Measurements from ENCODE around the gene ABCA8.
A peak's percentile ranks its signal among the peaks of the same experiment; 100 is the strongest.

The ABCA8 gene

GRCh38 chr17:68868708-68869107, 86.5 kb downstream of the ABCA8 start:
- POLR2A ChIA-PET, result no interaction called here
- WGBS (ENCODE audit: insufficient coverage), result 15% methylated on average over 2 of the region's 3 CpGs
- Histone ChIP-seq H3K27me3 (replicated peaks in 2 of 5; ENCODE audit: control insufficient read depth in 4 of 5, insufficient read depth in 5 of 5, low read length in 4 of 5) (no peaks in the 10 kb centered on the region), H3K4me1 (ENCODE audit: control extremely low read depth in 1 of 4, control insufficient read depth in 4 of 4, insufficient read depth in 4 of 4, low read length in 3 of 4) (peaks cover 0 to 16% (median 9%) of the 10 kb centered on the region in 4 experiments), H3K27ac (ENCODE audit: insufficient read depth in 1 of 2, low read depth in 1 of 2, low read length in 2 of 2, poor library complexity in 1 of 2, severe bottlenecking in 2 of 2) (no peak overlapping the region), H3K4me3 (ENCODE audit: control insufficient read depth in 1 of 7, extremely low read depth in 1 of 7, insufficient read depth in 4 of 7, low read depth in 2 of 7, low read length in 6 of 7) (no peak overlapping the region), H3K36me3 (ENCODE audit: control insufficient read depth in 4 of 4, insufficient read depth in 4 of 4, low read length in 3 of 4) (no peaks in the 10 kb centered on the region), H3K9me3 (ENCODE audit: control extremely low read depth in 1 of 5, control insufficient read depth in 4 of 5, insufficient read depth in 2 of 5, low read depth in 1 of 5, low read length in 4 of 5) (peaks cover 0 to 3% (median 0%) of the 10 kb centered on the region in 5 experiments)
- peak in 1 of 3 donors; percentile 17 for DNase-seq
- CTCF ChIA-PET, result interaction anchor here (1.3 to 1.4 kb wide), 2 partner anchors 12 to 97 kb away, joined by 3 read pairs; no protein-coding TSS in a partner anchor

- peak in 2 of 3 donors; percentile 34 to 55 for DNase-seq
- Histone ChIP-seq H3K9me3 (ENCODE audit: control extremely low read depth in 1 of 5, control insufficient read depth in 4 of 5, insufficient read depth in 2 of 5, low read depth in 1 of 5, low read length in 4 of 5) (peaks cover 0 to 3% (median 0%) of the 10 kb centered on the region in 5 experiments), H3K27me3 (replicated peaks in 2 of 5; ENCODE audit: control insufficient read depth in 4 of 5, insufficient read depth in 5 of 5, low read length in 4 of 5) (no peaks in the 10 kb centered on the region), H3K36me3 (ENCODE audit: control insufficient read depth in 4 of 4, insufficient read depth in 4 of 4, low read length in 3 of 4) (no peaks in the 10 kb centered on the region), H3K27ac (ENCODE audit: insufficient read depth in 1 of 2, low read depth in 1 of 2, low read length in 2 of 2, poor library complexity in 1 of 2, severe bottlenecking in 2 of 2) (no peak overlapping the region), H3K4me3 (ENCODE audit: control insufficient read depth in 1 of 7, extremely low read depth in 1 of 7, insufficient read depth in 4 of 7, low read depth in 2 of 7, low read length in 6 of 7) (peak overlapping the region in 1 of 7 experiments; percentile 11), H3K4me1 (ENCODE audit: control extremely low read depth in 1 of 4, control insufficient read depth in 4 of 4, insufficient read depth in 4 of 4, low read length in 3 of 4) (peaks cover 0 to 16% (median 9%) of the 10 kb centered on the region in 4 experiments)
- POLR2A ChIA-PET, result no interaction called here
- no CpG with 5 or more reads among the region's 7 CpGs for WGBS (ENCODE audit: insufficient coverage)
- CTCF ChIA-PET, result interaction anchor here (1.3 to 1.4 kb wide), 2 partner anchors 12 to 96 kb away, joined by 3 read pairs; no protein-coding TSS in a partner anchor
Observed at GRCh38 chr17:68867759-68868516, 87.3 kb downstream of the ABCA8 start.

GRCh38 chr17:68865584-68865983, 89.6 kb downstream of the ABCA8 start:
- WGBS (ENCODE audit: insufficient coverage), result no CpG with 5 or more reads among the region's 2 CpGs

GRCh38 chr17:68863091-68863652, 92.0 kb downstream of the ABCA8 start:
- POLR2A ChIA-PET, result interaction anchor here (0.6 kb wide), 1 partner anchor 106 kb away, joined by 3 read pairs; no protein-coding TSS in a partner anchor
- Histone ChIP-seq H3K4me1 (ENCODE audit: control extremely low read depth in 1 of 4, control insufficient read depth in 4 of 4, insufficient read depth in 4 of 4, low read length in 3 of 4) (peaks cover 0 to 16% (median 10%) of the 10 kb centered on the region in 4 experiments), H3K4me3 (ENCODE audit: control insufficient read depth in 1 of 7, extremely low read depth in 1 of 7, insufficient read depth in 4 of 7, low read depth in 2 of 7, low read length in 6 of 7) (no peak overlapping the region), H3K27ac (ENCODE audit: insufficient read depth in 1 of 2, low read depth in 1 of 2, low read length in 2 of 2, poor library complexity in 1 of 2, severe bottlenecking in 2 of 2) (no peak overlapping the region), H3K9me3 (ENCODE audit: control extremely low read depth in 1 of 5, control insufficient read depth in 4 of 5, insufficient read depth in 2 of 5, low read depth in 1 of 5, low read length in 4 of 5) (peaks cover 0 to 10% (median 2%) of the 10 kb centered on the region in 5 experiments), H3K36me3 (ENCODE audit: control insufficient read depth in 4 of 4, insufficient read depth in 4 of 4, low read length in 3 of 4) (no peaks in the 10 kb centered on the region), H3K27me3 (replicated peaks in 2 of 5; ENCODE audit: control insufficient read depth in 4 of 5, insufficient read depth in 5 of 5, low read length in 4 of 5) (no peaks in the 10 kb centered on the region)
- CTCF ChIA-PET, result no interaction called here
- DNase-seq, result no peak
- WGBS (ENCODE audit: insufficient coverage), result no CpG with 5 or more reads among the region's 1 CpG

More at GRCh38 chr17:68865584-68865983, 89.6 kb downstream of the ABCA8 start:
- no peak overlapping the region for H3K27ac ChIP-seq (ENCODE audit: insufficient read depth in 1 of 2, low read depth in 1 of 2, low read length in 2 of 2, poor library complexity in 1 of 2, severe bottlenecking in 2 of 2)
- no peaks in the 10 kb centered on the region for H3K27me3 ChIP-seq (replicated peaks in 2 of 5; ENCODE audit: control insufficient read depth in 4 of 5, insufficient read depth in 5 of 5, low read length in 4 of 5)
- no peak overlapping the region for H3K4me3 ChIP-seq (ENCODE audit: control insufficient read depth in 1 of 7, extremely low read depth in 1 of 7, insufficient read depth in 4 of 7, low read depth in 2 of 7, low read length in 6 of 7)
- POLR2A ChIA-PET, result no interaction called here
- CTCF ChIA-PET, result no interaction called here
- peaks cover 0 to 22% (median 14%) of the 10 kb centered on the region in 4 experiments for H3K4me1 ChIP-seq (ENCODE audit: control extremely low read depth in 1 of 4, control insufficient read depth in 4 of 4, insufficient read depth in 4 of 4, low read length in 3 of 4)
- DNase-seq, result no peak
- peaks cover 0 to 2% (median 0%) of the 10 kb centered on the region in 5 experiments for H3K9me3 ChIP-seq (ENCODE audit: control extremely low read depth in 1 of 5, control insufficient read depth in 4 of 5, insufficient read depth in 2 of 5, low read depth in 1 of 5, low read length in 4 of 5)
- H3K36me3 ChIP-seq (ENCODE audit: control insufficient read depth in 4 of 4, insufficient read depth in 4 of 4, low read length in 3 of 4), result no peaks in the 10 kb centered on the region

GRCh38 chr17:68861602-68862001, 93.6 kb downstream of the ABCA8 start:
- ChIA-PET CTCF (no interaction called here), POLR2A (no interaction called here)
- no peak overlapping the region for H3K4me3 ChIP-seq (ENCODE audit: control insufficient read depth in 1 of 7, extremely low read depth in 1 of 7, insufficient read depth in 4 of 7, low read depth in 2 of 7, low read length in 6 of 7)
- WGBS (ENCODE audit: insufficient coverage), result no CpG with 5 or more reads among the region's 1 CpG
- H3K27me3 ChIP-seq (replicated peaks in 2 of 5; ENCODE audit: control insufficient read depth in 4 of 5, insufficient read depth in 5 of 5, low read length in 4 of 5), result no peaks in the 10 kb centered on the region
- peaks cover 0 to 17% (median 5%) of the 10 kb centered on the region in 5 experiments for H3K9me3 ChIP-seq (ENCODE audit: control extremely low read depth in 1 of 5, control insufficient read depth in 4 of 5, insufficient read depth in 2 of 5, low read depth in 1 of 5, low read length in 4 of 5)
- H3K4me1 ChIP-seq (ENCODE audit: control extremely low read depth in 1 of 4, control insufficient read depth in 4 of 4, insufficient read depth in 4 of 4, low read length in 3 of 4), result peaks cover 0 to 11% (median 5%) of the 10 kb centered on the region in 4 experiments
- H3K27ac ChIP-seq (ENCODE audit: insufficient read depth in 1 of 2, low read depth in 1 of 2, low read length in 2 of 2, poor library complexity in 1 of 2, severe bottlenecking in 2 of 2), result no peak overlapping the region
- H3K36me3 ChIP-seq (ENCODE audit: control insufficient read depth in 4 of 4, insufficient read depth in 4 of 4, low read length in 3 of 4), result no peaks in the 10 kb centered on the region
- DNase-seq, result peak in 1 of 3 donors; percentile 3

- Histone ChIP-seq H3K4me1 (ENCODE audit: control extremely low read depth in 1 of 4, control insufficient read depth in 4 of 4, insufficient read depth in 4 of 4, low read length in 3 of 4) (peaks cover 0 to 11% (median 5%) of the 10 kb centered on the region in 4 experiments), H3K9me3 (ENCODE audit: control extremely low read depth in 1 of 5, control insufficient read depth in 4 of 5, insufficient read depth in 2 of 5, low read depth in 1 of 5, low read length in 4 of 5) (peaks cover 0 to 17% (median 5%) of the 10 kb centered on the region in 5 experiments), H3K36me3 (ENCODE audit: control insufficient read depth in 4 of 4, insufficient read depth in 4 of 4, low read length in 3 of 4) (no peaks in the 10 kb centered on the region), H3K27me3 (replicated peaks in 2 of 5; ENCODE audit: control insufficient read depth in 4 of 5, insufficient read depth in 5 of 5, low read length in 4 of 5) (no peaks in the 10 kb centered on the region), H3K27ac (ENCODE audit: insufficient read depth in 1 of 2, low read depth in 1 of 2, low read length in 2 of 2, poor library complexity in 1 of 2, severe bottlenecking in 2 of 2) (no peak overlapping the region), H3K4me3 (ENCODE audit: control insufficient read depth in 1 of 7, extremely low read depth in 1 of 7, insufficient read depth in 4 of 7, low read depth in 2 of 7, low read length in 6 of 7) (no peak overlapping the region)
- ChIA-PET CTCF (no interaction called here), POLR2A (no interaction called here)
- peak in 2 of 3 donors; percentile 15 to 30 for DNase-seq
- no CpG with 5 or more reads among the region's 2 CpGs for WGBS (ENCODE audit: insufficient coverage)
Observed at GRCh38 chr17:68860941-68861340, 94.3 kb downstream of the ABCA8 start.

- H3K4me3 ChIP-seq (ENCODE audit: control insufficient read depth in 1 of 7, extremely low read depth in 1 of 7, insufficient read depth in 4 of 7, low read depth in 2 of 7, low read length in 6 of 7), result no peak overlapping the region
- H3K4me1 ChIP-seq (ENCODE audit: control extremely low read depth in 1 of 4, control insufficient read depth in 4 of 4, insufficient read depth in 4 of 4, low read length in 3 of 4), result no peaks in the 10 kb centered on the region
- no peaks in the 10 kb centered on the region for H3K36me3 ChIP-seq (ENCODE audit: control insufficient read depth in 4 of 4, insufficient read depth in 4 of 4, low read length in 3 of 4)
- no peak for DNase-seq
- peaks cover 2 to 17% (median 3%) of the 10 kb centered on the region in 5 experiments for H3K9me3 ChIP-seq (ENCODE audit: control extremely low read depth in 1 of 5, control insufficient read depth in 4 of 5, insufficient read depth in 2 of 5, low read depth in 1 of 5, low read length in 4 of 5)
- no CpG with 5 or more reads among the region's 1 CpG for WGBS (ENCODE audit: insufficient coverage)
- H3K27ac ChIP-seq (ENCODE audit: insufficient read depth in 1 of 2, low read depth in 1 of 2, low read length in 2 of 2, poor library complexity in 1 of 2, severe bottlenecking in 2 of 2), result no peak overlapping the region
- no peaks in the 10 kb centered on the region for H3K27me3 ChIP-seq (replicated peaks in 2 of 5; ENCODE audit: control insufficient read depth in 4 of 5, insufficient read depth in 5 of 5, low read length in 4 of 5)
- ChIA-PET CTCF (interaction anchor here (1.1 kb wide), 1 partner anchor 61 kb away, joined by 3 read pairs; no protein-coding TSS in a partner anchor), POLR2A (no interaction called here)
Observed at GRCh38 chr17:68854452-68854851, 100.7 kb downstream of the ABCA8 start.
